ENCODE measurements around the gene SYCE1L.
"Not testable (repeated sequence)": the region's sequence is repeated elsewhere in the genome, so short reads cannot be mapped to it uniquely, and the experiment has no call there.

Gene SYCE1L

GRCh38 chr16:77234611-77235010 lies 35.4 kb downstream of the SYCE1L start:
- H3K27me3 ChIP-seq (ENCODE audit: insufficient read depth, low read length): no peaks in the 10 kb centered on the region
- TF ChIP-seq EZH2 (IDR thresholded peaks at IDR 0.05; ENCODE audit: borderline replicate concordance, low read length) (no peak), CTCF (IDR thresholded peaks at IDR 0.05; ENCODE audit: low read length) (no peak)
- H3K4me2 ChIP-seq (ENCODE audit: low read length): no peak overlapping the region
- no peak overlapping the region for H3K27ac ChIP-seq (ENCODE audit: low read depth, low read length, poor library complexity, severe bottlenecking)
- no peaks in the 10 kb centered on the region for H4K20me1 ChIP-seq (ENCODE audit: insufficient read depth, low read length)
- no peaks in the 10 kb centered on the region for H3F3A ChIP-seq (ENCODE audit: insufficient read depth, low read length)
- no peaks in the 10 kb centered on the region for H3K9me3 ChIP-seq (ENCODE audit: low read length)
- no peaks in the 10 kb centered on the region for H3K4me1 ChIP-seq (ENCODE audit: insufficient read depth, low read length, severe bottlenecking)
- H3K9ac ChIP-seq (ENCODE audit: low read length): no peak overlapping the region
- no peaks in the 10 kb centered on the region for H3K36me3 ChIP-seq (ENCODE audit: insufficient read depth, low read length)
- H3K9me2 ChIP-seq (ENCODE audit: low read depth, low read length): no peaks in the 10 kb centered on the region
- no peaks in the 10 kb centered on the region for H3K79me2 ChIP-seq (ENCODE audit: insufficient read depth, low read length)
- H3K4me3 ChIP-seq (ENCODE audit: low read depth, low read length, poor library complexity, severe bottlenecking): no peak overlapping the region
- H2AFZ ChIP-seq (ENCODE audit: low read length): no peak overlapping the region

- Histone ChIP-seq H3K27ac (ENCODE audit: low read depth, low read length, poor library complexity, severe bottlenecking) (no peak overlapping the region), H3F3A (ENCODE audit: insufficient read depth, low read length) (no peaks in the 10 kb centered on the region), H3K9me2 (ENCODE audit: low read depth, low read length) (no peaks in the 10 kb centered on the region), H3K27me3 (ENCODE audit: insufficient read depth, low read length) (no peaks in the 10 kb centered on the region), H4K20me1 (ENCODE audit: insufficient read depth, low read length) (no peaks in the 10 kb centered on the region), H3K4me2 (ENCODE audit: low read length) (no peak overlapping the region), H2AFZ (ENCODE audit: low read length) (no peak overlapping the region), H3K4me3 (ENCODE audit: low read depth, low read length, poor library complexity, severe bottlenecking) (no peak overlapping the region), H3K79me2 (ENCODE audit: insufficient read depth, low read length) (no peaks in the 10 kb centered on the region), H3K4me1 (ENCODE audit: insufficient read depth, low read length, severe bottlenecking) (no peaks in the 10 kb centered on the region), H3K9me3 (ENCODE audit: low read length) (no peaks in the 10 kb centered on the region), H3K9ac (ENCODE audit: low read length) (no peak overlapping the region), H3K36me3 (ENCODE audit: insufficient read depth, low read length) (no peaks in the 10 kb centered on the region)
- TF ChIP-seq EZH2 (IDR thresholded peaks at IDR 0.05; ENCODE audit: borderline replicate concordance, low read length) (no peak), CTCF (IDR thresholded peaks at IDR 0.05; ENCODE audit: low read length) (peak; percentile 98)
Measured at GRCh38 chr16:77236063-77236511, 36.9 kb downstream of the SYCE1L start.

- no peaks in the 10 kb centered on the region for H3K36me3 ChIP-seq (ENCODE audit: insufficient read depth, low read length)
- H3K9ac ChIP-seq (ENCODE audit: low read length): no peak overlapping the region
- no peaks in the 10 kb centered on the region for H3K4me1 ChIP-seq (ENCODE audit: insufficient read depth, low read length, severe bottlenecking)
- H3K9me2 ChIP-seq (ENCODE audit: low read depth, low read length): no peaks in the 10 kb centered on the region
- H3K27me3 ChIP-seq (ENCODE audit: insufficient read depth, low read length): no peaks in the 10 kb centered on the region
- no peak for TF ChIP-seq CTCF (IDR thresholded peaks at IDR 0.05; ENCODE audit: low read length)
- no peak for TF ChIP-seq EZH2 (IDR thresholded peaks at IDR 0.05; ENCODE audit: borderline replicate concordance, low read length)
- no peak overlapping the region for H3K4me3 ChIP-seq (ENCODE audit: low read depth, low read length, poor library complexity, severe bottlenecking)
- no peak overlapping the region for H2AFZ ChIP-seq (ENCODE audit: low read length)
- no peaks in the 10 kb centered on the region for H4K20me1 ChIP-seq (ENCODE audit: insufficient read depth, low read length)
- H3K9me3 ChIP-seq (ENCODE audit: low read length): no peaks in the 10 kb centered on the region
- H3F3A ChIP-seq (ENCODE audit: insufficient read depth, low read length): no peaks in the 10 kb centered on the region
- no peak overlapping the region for H3K27ac ChIP-seq (ENCODE audit: low read depth, low read length, poor library complexity, severe bottlenecking)
- H3K4me2 ChIP-seq (ENCODE audit: low read length): no peak overlapping the region
- no peaks in the 10 kb centered on the region for H3K79me2 ChIP-seq (ENCODE audit: insufficient read depth, low read length)
Measured at GRCh38 chr16:77238593-77238992, 39.4 kb downstream of the SYCE1L start.

GRCh38 chr16:77242471-77242870 lies 43.3 kb downstream of the SYCE1L start:
- not testable (repeated sequence) for H3K27ac ChIP-seq (ENCODE audit: low read depth, low read length, poor library complexity, severe bottlenecking); H3F3A ChIP-seq (ENCODE audit: insufficient read depth, low read length); H3K79me2 ChIP-seq (ENCODE audit: insufficient read depth, low read length); H3K4me3 ChIP-seq (ENCODE audit: low read depth, low read length, poor library complexity, severe bottlenecking); H2AFZ ChIP-seq (ENCODE audit: low read length); H3K27me3 ChIP-seq (ENCODE audit: insufficient read depth, low read length); H3K4me1 ChIP-seq (ENCODE audit: insufficient read depth, low read length, severe bottlenecking); H3K36me3 ChIP-seq (ENCODE audit: insufficient read depth, low read length); H3K9ac ChIP-seq (ENCODE audit: low read length); H3K4me2 ChIP-seq (ENCODE audit: low read length); H4K20me1 ChIP-seq (ENCODE audit: insufficient read depth, low read length); H3K9me2 ChIP-seq (ENCODE audit: low read depth, low read length); H3K9me3 ChIP-seq (ENCODE audit: low read length)

Data from OCI-LY1 (cell line).